Choroid plexus epithelial cell (primary cell): ENCODE measurements around the gene FAU.
"Not testable (repeated sequence)": the region's sequence is repeated elsewhere in the genome, so short reads cannot be mapped to it uniquely, and the experiment has no call there.

Experiments
- DNase-seq: peaks from one replicate; pipeline ENCODE4 v3.0.0-alpha.2; 2010; ENCODE audit warnings: low read depth
- H3K4me3 ChIP-seq: 2 replicates; pipeline ENCODE4 v1.5.1; 2011; ENCODE audit warnings: low read depth, mild to moderate bottlenecking, control low read depth, low read length, moderate library complexity
- CTCF ChIP-seq: conservative IDR thresholded peaks from 2 replicates; pipeline ENCODE4 v1.5.1; 2011; ENCODE audit warnings: low read depth, mild to moderate bottlenecking, control low read depth, inconsistent platforms, low read length, moderate library complexity

The FAU gene

DNA sequence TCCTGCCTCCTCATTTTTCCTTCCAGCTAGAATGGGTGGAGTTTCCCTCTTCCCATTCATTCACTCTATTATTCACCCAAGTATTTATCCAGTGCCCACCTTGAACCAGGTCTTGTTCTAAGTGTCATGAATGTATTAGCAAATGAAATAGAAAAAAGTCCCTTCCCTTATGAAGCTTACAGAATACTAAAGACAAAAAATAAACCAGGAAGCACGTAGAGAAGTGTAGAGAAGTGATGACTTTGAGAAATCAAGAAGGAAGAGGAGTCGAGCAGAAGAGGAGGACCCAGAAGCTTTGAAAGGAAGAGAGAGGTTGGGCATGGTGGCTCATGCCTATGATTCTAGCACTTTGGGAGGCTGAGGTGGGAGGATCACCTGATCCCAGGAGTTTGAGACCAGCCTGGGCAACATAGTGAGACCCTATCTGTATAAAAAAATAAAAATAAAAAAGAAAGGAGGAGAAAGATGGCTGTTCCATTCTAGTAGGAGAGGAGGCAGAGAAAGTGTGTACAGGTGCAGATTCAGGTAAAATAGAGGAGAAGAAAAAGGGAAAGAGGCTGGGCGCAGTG, 29.5 kb upstream of the FAU start:
- DNase-seq = no peak
- H3K4me3 ChIP-seq = no peak overlapping the region
- TF ChIP-seq CTCF = no peak

DNA sequence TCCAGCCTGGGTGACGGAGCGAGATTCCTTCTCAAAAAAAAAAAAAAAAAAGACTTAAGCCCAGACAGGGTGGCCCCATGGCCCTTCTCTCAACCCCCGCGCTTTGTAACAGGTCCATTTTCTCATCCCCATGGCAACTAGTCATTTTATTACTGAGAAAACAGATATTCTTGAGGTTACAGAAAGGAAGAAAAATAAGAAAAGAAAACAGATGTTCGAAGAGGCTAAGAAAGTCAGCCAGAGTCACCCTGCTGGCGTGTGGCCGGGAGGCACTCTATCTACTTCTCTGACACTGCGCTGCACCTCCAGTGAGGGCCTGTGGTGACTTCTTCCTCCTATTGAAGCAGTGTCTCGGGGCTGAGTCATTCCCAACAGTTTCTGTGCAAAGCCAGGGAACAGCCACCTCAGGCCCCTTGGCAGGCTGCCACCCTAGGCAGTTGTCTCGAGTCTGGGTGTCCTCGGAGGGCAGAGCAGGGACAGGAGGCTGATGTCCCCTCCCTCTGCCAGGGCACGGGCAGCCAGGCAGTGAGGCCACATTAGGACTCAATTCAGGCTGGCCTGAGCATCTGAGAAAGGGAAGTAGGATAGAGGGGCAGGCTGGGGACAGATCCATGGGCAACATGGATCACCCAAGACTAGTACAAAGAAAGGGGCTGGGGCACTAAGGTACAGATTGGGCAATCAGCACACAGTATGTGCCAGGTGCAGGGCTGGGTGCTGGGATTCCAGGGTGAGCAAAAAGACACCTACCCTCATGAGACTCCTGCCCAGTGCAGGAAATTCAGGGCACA, 28.8 kb upstream of the FAU start:
- no peak overlapping the region for H3K4me3 ChIP-seq
- peak; percentile 5 for TF ChIP-seq CTCF
- DNase-seq = peak; percentile 73

DNA sequence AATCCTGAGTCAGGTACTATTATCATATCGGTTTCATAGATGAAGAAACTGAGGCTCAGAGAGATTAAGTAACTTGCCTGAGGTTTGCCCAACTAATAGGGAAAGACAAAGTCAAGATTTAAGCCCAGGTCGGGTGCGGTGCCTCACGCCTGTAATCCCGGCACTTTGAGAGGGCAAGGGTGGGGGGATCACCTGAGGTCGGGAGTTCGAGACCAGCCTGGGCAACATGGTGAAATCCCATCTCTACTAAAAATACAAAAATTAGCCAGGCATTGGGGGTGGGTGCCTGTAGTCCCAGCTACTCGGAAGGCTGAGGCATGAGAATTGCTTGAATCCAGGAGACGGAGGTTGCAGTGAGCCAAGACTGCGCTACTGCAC, 28.2 kb upstream of the FAU start:
- H3K4me3 ChIP-seq, DNase-seq: not testable (repeated sequence)

DNA sequence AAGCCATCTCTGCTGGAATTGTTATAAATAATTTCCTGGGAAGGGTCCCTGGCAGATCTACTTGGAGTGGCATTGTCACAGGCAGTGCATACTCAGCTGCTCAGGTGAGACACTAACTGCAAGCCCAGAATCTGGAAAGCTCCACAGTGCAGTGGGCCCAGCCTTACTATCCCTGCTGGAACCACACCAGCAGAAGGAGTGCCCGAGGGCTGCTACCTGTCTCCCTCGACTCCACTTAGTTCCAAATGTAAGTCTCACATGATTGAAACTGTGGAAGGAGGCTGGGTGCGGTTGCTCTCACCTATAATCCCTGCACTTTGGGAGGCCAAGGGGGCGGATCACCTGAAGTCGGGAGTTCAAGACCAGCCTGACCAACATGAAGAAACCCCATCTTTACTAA, 26.7 kb upstream of the FAU start:
- TF ChIP-seq CTCF = no peak
- DNase-seq = no peak
- no peak overlapping the region for H3K4me3 ChIP-seq

DNA sequence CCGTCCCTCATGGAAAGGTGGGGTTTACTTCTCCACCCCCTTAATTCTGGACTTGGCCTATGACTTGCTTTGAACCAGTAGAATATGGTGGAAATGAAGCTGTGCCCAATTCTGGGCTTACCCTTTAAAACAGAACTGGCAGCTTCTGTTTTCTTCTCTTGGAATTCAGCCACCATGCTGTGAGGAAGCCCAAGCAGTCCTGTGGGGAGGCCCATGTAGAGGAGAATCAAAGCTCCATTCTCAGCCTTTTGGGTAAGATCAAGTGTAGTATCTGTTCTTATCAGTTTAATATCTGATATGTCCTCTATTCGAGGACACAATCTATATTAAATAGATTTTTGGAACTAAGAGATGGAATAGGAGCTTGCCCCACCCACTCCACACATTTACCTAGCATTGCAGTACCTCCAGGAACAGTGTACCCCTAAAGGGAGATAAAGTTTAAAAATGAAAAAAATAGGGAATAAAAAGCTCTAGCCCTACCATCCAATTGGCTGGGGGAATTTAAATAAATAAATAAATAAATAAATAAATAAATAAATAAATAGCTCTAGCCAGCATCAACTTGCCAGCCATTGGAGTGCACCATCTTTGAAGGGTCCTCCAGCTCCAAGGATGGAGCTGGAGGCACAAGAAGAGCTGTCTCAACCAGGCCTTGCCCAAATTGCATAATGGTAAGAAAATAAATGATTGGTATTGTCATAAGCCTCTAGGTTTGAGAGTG, 25.6 kb upstream of the FAU start:
- H3K4me3 ChIP-seq = no peak overlapping the region
- no peak for DNase-seq
- no peak for TF ChIP-seq CTCF

DNA sequence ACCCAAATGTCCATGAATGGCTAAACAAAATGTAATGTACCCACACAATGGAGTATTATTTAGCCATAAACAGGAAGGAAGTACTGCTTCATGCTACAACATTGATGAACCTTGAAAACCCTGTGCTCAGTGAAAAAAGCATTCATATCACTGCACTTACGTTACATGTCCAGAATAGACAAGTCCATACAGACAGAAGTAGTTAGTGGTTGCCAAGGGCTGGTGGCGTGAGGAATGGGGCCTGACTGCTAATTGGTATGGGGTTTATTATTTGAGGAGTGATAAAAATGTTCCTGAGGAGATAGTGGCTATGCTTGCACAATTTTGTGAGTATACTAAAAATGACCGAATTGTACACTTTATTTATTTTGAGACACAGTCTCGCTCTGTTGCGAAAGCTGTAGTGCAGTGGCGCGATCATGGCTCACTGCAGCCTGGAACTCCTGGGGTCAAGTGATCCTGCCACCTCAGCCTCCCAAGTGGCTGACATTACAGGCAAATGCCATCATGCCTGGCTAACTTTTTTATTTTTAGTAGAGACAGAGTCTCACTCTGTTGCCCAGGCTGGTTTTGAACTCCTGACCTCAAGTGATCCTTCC, 20.1 kb upstream of the FAU start:
- TF ChIP-seq CTCF = no peak
- H3K4me3 ChIP-seq = no peak overlapping the region

DNA sequence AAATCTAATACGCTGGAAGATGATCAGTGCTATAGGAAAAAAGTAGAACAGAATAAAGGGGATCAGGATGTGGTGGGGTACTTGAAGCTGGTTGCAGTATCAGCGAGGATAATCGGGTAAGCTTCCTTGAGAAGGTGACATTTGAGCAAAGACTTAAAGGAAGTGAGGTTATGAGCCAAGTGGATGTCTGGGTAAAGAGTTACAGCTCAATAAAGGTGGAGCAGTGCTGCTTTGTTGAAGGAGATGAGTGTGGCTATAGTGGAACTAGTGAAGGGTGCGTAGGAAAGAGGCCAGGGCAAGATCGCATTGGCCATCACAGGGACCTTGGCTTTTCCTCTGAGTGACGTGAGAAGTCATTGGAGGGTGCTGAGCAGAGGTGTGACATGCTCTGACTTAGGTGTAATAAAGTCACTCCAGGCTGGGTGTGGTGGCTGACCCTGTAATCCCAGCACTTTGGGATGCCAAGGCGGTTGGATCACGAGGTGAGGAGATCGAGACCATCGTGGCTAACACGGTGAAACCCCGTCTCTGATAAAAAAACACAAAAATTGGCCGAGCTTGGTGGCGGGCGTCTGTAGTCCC, 14.7 kb upstream of the FAU start:
- no peak for TF ChIP-seq CTCF
- DNase-seq = no peak
- H3K4me3 ChIP-seq = no peak overlapping the region

More for the DNA sequence above, 20.1 kb upstream of the FAU start:
- DNase-seq = no peak
